Fibroblast of skin of left quadriceps (primary cell): ENCODE results near the gene SKIC3.
A peak's percentile ranks its signal among the peaks of the same experiment; 100 is the strongest.

Experiments used
- DNase-seq, 2 experiments: peaks; one replicate each; pipeline ENCODE4 v3.0.0-alpha.2; 2013; ENCODE audit warnings: low read depth in 2 of 2

Gene SKIC3

GRCh38 chr5:95531491-95531890 is 23.3 kb downstream of the SKIC3 start:
- no peak for DNase-seq

DNA sequence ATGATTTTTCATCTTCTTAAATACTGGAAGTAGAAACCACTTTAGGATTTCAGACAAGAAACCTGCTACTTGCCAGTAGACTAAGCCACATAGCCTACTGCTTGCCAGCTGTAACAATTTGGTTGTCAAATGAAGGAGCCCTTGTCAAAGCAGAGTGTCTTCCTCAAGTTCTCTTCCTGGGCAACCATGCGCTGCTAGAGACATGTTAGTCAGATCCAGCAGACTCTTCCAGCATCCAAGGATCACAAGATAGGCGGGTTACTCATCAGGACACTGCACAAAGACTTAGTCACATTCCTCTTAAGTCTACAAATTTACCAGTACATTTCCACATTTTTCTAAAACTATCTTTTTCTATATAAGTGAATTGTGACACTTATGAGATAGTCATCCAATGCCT is 24.4 kb downstream of the SKIC3 start:
- peak in 1 of 2 experiments; percentile 7 for DNase-seq

DNA sequence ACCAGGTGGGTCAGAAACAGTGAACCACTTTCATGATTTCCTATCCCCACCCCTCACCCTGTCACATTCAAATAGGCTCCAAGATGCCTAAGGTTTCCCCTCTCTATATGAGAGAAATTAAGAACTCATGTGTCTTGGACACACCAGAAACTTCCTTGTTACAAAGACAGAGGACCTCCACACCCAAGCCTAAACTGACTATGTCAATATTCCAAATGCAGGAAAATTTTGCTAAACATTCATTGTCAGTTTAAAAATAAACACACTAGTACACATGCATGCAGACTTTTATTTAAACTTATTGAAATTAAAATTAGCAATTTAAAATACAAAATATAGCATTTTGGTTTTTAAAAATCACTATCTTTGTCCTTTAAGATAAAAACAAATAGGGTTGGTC is 26.2 kb downstream of the SKIC3 start:
- no peak for DNase-seq

- DNase-seq = no peak
Observed at GRCh38 chr5:95526871-95527270, 27.9 kb downstream of the SKIC3 start.

DNA sequence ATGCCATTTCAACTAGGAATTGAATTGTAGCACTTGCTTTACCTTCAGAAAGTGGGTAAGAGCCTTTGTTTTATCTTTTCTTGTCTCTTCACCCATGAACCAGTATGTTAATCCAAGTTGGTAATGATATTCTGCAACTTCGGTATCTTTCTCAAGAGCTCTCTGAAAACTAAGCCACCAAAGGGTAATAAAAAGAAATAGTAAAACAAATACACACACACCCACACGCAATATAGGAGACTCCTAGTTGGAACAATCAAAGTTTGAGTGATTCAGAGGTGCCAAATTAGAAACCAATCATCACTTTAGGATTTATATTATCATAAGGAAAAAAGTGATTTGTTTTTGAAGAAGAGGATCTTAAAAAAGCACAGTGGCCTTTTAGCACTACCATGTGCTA is 30.4 kb downstream of the SKIC3 start:
- DNase-seq = no peak

GRCh38 chr5:95520206-95520605 is 34.6 kb downstream of the SKIC3 start:
- no peak for DNase-seq

DNA sequence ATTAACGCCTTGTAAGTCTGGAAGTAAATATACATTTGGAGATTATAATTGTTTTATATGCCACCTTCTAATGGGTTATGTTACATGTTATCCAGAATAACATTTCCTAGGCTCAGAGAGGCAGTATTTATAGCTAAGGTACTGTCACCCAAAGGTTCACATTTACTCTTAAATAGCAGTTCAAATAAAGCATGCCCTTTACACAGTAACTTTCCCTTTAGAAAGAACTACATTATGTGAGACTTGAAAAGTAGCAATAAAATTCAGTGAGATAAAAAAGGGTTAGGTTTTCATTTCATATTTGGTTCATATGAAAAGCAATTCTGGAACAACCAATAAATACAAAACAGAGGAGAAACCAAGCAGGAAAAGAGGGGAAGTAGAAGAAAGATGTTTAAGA is 35.1 kb downstream of the SKIC3 start:
- DNase-seq = no peak

GRCh38 chr5:95519151-95519550 is 35.6 kb downstream of the SKIC3 start:
- DNase-seq = no peak

DNA sequence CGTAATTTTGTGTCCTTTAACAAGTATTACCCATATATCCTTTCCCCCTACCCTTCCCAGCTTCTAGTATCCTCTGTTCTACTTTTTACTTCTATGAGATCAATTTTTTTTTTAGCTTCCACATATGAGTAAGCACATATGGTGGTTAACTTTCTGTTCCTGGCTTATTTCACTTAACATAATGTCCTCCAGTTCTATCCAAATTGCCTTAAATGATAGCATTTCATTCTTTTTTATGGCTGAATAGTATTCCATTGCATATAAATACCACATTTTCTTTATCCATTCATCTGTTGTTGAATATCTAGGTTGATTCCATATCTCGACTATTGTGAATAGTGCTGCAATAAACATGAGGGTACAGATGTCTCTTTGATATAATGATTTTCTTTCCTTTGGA is 36.4 kb downstream of the SKIC3 start:
- no peak for DNase-seq

- no peak for DNase-seq
Observed at GRCh38 chr5:95511606-95512005, 43.2 kb downstream of the SKIC3 start.

DNA sequence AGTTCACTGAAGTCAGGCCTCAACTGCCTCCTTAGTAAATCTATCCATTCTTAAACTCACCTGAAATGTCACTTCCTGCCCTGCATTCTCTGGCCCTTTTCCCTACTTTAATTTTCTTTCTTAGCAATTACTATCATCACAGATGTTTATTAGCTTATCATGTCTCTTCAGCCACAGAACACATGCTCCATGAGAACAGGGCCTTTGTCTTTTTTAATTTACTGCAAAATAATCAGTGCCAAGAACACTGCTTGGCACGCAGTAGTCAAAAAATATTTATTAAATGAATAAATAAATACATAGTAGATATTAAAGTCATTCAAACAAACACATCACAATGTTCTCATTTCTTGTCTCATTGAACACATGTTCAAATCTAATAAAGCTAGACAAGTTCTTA is 46.2 kb downstream of the SKIC3 start:
- DNase-seq = no peak
